Measurements from ENCODE around the gene MLKL. TPM values are rescaled to one million over a fixed set of nuclear protein-coding genes. Genes with fewer than 3 reads are reported as not detected.
A peak's percentile ranks its signal among the peaks of the same experiment; 100 is the strongest.
"Not testable (repeated sequence)": the region's sequence is repeated elsewhere in the genome, so short reads cannot be mapped to it uniquely, and the experiment has no call there.

The MLKL gene
- total and polyA plus RNA-seq, 12 donors, result 1.7 to 11.1 (median 3.9) TPM

GRCh38 chr16:74726716-74727115 is 26.1 kb upstream of the MLKL start:
- peaks cover 0 to 25% (median 2%) of the 10 kb centered on the region in 7 donors for H3K27me3 ChIP-seq
- H3K4me3 ChIP-seq, result no peak overlapping the region
- DNase-seq (no peak), ATAC-seq (no peak)
- 62 to 78% methylated on average over 2 of the region's 2 CpGs for WGBS, 2 donors
- H3K9me3 ChIP-seq, result peaks cover 0 to 13% (median 5%) of the 10 kb centered on the region in 11 donors
- no peak overlapping the region for H3K27ac ChIP-seq
- no peaks in the 10 kb centered on the region for H3K4me1 ChIP-seq
- TF ChIP-seq, protein P1, sequence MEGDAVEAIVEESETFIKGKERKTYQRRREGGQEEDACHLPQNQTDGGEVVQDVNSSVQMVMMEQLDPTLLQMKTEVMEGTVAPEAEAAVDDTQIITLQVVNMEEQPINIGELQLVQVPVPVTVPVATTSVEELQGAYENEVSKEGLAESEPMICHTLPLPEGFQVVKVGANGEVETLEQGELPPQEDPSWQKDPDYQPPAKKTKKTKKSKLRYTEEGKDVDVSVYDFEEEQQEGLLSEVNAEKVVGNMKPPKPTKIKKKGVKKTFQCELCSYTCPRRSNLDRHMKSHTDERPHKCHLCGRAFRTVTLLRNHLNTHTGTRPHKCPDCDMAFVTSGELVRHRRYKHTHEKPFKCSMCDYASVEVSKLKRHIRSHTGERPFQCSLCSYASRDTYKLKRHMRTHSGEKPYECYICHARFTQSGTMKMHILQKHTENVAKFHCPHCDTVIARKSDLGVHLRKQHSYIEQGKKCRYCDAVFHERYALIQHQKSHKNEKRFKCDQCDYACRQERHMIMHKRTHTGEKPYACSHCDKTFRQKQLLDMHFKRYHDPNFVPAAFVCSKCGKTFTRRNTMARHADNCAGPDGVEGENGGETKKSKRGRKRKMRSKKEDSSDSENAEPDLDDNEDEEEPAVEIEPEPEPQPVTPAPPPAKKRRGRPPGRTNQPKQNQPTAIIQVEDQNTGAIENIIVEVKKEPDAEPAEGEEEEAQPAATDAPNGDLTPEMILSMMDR (IDR thresholded peaks at IDR 0.05), result peak in 4 of 9 donors; percentile 17 to 52 (median 19)
- intact Hi-C loops (cut with DNase I), result no loop called here
- no peaks in the 10 kb centered on the region for H3K36me3 ChIP-seq

GRCh38 chr16:74725651-74726455 is 25.2 kb upstream of the MLKL start:
- WGBS, 2 donors, result 91% methylated on average over 12 of the region's 12 CpGs
- no peak for ATAC-seq
- H3K27ac ChIP-seq, result no peak overlapping the region

GRCh38 chr16:74724820-74725549 is 24.3 kb upstream of the MLKL start:
- ATAC-seq (no peak), DNase-seq (no peak)
- Histone ChIP-seq H3K27me3 (peaks cover 0 to 25% (median 2%) of the 10 kb centered on the region in 7 donors), H3K27ac (no peak overlapping the region), H3K4me3 (no peak overlapping the region), H3K36me3 (no peaks in the 10 kb centered on the region), H3K9me3 (peaks cover 0 to 13% (median 5%) of the 10 kb centered on the region in 11 donors), H3K4me1 (no peaks in the 10 kb centered on the region)
- intact Hi-C loops (cut with DNase I), result no loop called here
- 58 to 62% methylated on average over 19 of the region's 19 CpGs for WGBS, 2 donors
- TF ChIP-seq, protein P1 (IDR thresholded peaks at IDR 0.05), result no peak

More at GRCh38 chr16:74725651-74726455, 25.2 kb upstream of the MLKL start:
- no peaks in the 10 kb centered on the region for H3K36me3 ChIP-seq
- no peak for DNase-seq
- H3K4me3 ChIP-seq, result no peak overlapping the region
- H3K27me3 ChIP-seq, result peaks cover 0 to 25% (median 2%) of the 10 kb centered on the region in 7 donors
- intact Hi-C loops (cut with DNase I), result no loop called here
- no peaks in the 10 kb centered on the region for H3K4me1 ChIP-seq
- TF ChIP-seq, protein P1 (IDR thresholded peaks at IDR 0.05), result no peak
- H3K9me3 ChIP-seq, result peaks cover 0 to 13% (median 5%) of the 10 kb centered on the region in 11 donors

GRCh38 chr16:74723256-74723655 is 22.6 kb upstream of the MLKL start:
- no peak for DNase-seq
- Histone ChIP-seq H3K4me3 (no peak overlapping the region), H3K27me3 (peaks cover 0 to 25% (median 2%) of the 10 kb centered on the region in 7 donors), H3K4me1 (no peaks in the 10 kb centered on the region), H3K27ac (no peak overlapping the region), H3K9me3 (peaks cover 0 to 13% (median 5%) of the 10 kb centered on the region in 11 donors), H3K36me3 (no peaks in the 10 kb centered on the region)
- TF ChIP-seq, protein P1 (IDR thresholded peaks at IDR 0.05), result no peak
- intact Hi-C loops (cut with DNase I), result no loop called here
- 68 to 78% methylated on average over 7 of the region's 7 CpGs for WGBS, 2 donors
- ATAC-seq, result no peak

DNA sequence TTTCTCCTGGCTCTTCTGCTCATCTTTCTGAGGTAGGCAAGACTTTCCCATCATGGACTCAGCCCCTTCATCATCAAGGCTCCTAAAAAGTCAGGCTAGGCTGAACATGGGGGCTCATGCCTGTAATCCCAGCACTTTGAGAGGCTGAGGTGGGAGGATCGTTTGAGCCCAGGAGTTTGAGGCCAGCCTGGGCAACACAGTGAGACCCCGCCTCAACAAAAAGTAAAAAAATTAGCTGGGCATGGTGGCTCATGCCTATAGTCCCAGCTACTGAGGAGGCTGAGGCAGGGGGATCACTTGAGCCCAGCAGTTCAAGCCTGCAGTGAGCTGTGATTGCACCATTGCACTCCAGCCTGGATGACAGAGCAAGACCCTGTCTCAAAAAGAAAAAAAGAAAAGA is 21.5 kb upstream of the MLKL start:
- H3K27ac ChIP-seq; H3K9me3 ChIP-seq; DNase-seq; ATAC-seq; H3K4me1 ChIP-seq; intact Hi-C loops (cut with DNase I); H3K4me3 ChIP-seq; H3K36me3 ChIP-seq: not testable (repeated sequence)
- 87 to 89% methylated on average over 2 of the region's 2 CpGs for WGBS, 2 donors
- peaks cover 0 to 23% (median 2%) of the 10 kb centered on the region in 7 donors for H3K27me3 ChIP-seq

Data from heart right ventricle (tissue), 16 donors.